Subcutaneous abdominal adipose tissue (tissue), 5 donors: ENCODE data around the gene FOXK1.
A peak's percentile ranks its signal among the peaks of the same experiment; 100 is the strongest.

Experiments used
- H3K27ac ChIP-seq: one replicate; pipeline ENCODE4 v1.7.0; 2013; ENCODE audit warnings: low read depth, mild to moderate bottlenecking, inconsistent platforms, low read length, moderate library complexity
- H3K27me3 ChIP-seq, 5 donors: one replicate each; pipeline ENCODE4 v1.7.0; 2013; ENCODE audit warnings: low read length in 5 of 5, inconsistent platforms in 1 of 5; ENCODE audit not compliant: control insufficient read depth in 5 of 5, insufficient read depth in 4 of 5
- H3K36me3 ChIP-seq, 5 donors: one replicate each; pipeline ENCODE4 v1.7.0; 2013; ENCODE audit warnings: low read length in 5 of 5; ENCODE audit not compliant: control insufficient read depth in 5 of 5, insufficient read depth in 5 of 5
- H3K4me1 ChIP-seq, 5 donors: one replicate each; pipeline ENCODE4 v1.7.0; 2013; ENCODE audit warnings: low read length in 5 of 5, mild to moderate bottlenecking in 3 of 5, moderate library complexity in 1 of 5; ENCODE audit not compliant: control insufficient read depth in 5 of 5, insufficient read depth in 5 of 5
- H3K4me3 ChIP-seq, 5 donors: one replicate each; pipeline ENCODE4 v1.7.0; 2013; ENCODE audit warnings: low read length in 5 of 5, low read depth in 1 of 5
- H3K9ac ChIP-seq, 5 donors: one replicate each; pipeline ENCODE4 v1.7.0; 2013; ENCODE audit warnings: low read length in 5 of 5, mild to moderate bottlenecking in 4 of 5, moderate library complexity in 3 of 5
- H3K9me3 ChIP-seq, 5 donors: one replicate each; pipeline ENCODE4 v1.7.0; 2013; ENCODE audit warnings: low read length in 5 of 5; ENCODE audit not compliant: control insufficient read depth in 5 of 5
- donor health status: healthy.
- donor health status: healthy.
- donor health status: healthy.
- donor health status: healthy.
- donor health status: healthy.

FOXK1 gene

DNA sequence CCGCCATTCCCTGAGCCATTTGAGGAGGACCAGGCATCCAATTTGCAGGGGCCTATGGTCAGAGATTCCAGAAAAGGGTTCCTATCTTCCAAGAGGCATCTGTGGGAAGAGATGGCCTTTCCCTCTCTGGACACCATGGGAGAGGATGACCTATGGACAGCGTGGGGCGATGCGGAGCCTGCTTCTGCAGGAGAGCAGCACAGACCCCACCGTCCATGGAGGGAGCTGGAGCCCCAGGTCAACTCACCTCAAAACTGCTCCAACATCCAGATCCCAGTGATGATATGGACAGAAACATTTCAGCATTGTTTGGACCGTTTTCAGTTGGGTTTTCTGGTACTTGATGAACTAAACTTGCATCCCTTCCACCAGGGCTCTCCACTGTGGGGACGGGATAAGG lies 34.0 kb upstream of the FOXK1 start:
- H3K9me3 ChIP-seq: no peaks in the 10 kb centered on the region
- no peak overlapping the region for H3K27ac ChIP-seq
- no peaks in the 10 kb centered on the region for H3K27me3 ChIP-seq
- H3K4me3 ChIP-seq: no peak overlapping the region
- peaks cover 0 to 7% (median 5%) of the 10 kb centered on the region in 5 donors for H3K4me1 ChIP-seq
- no peak overlapping the region for H3K9ac ChIP-seq
- no peaks in the 10 kb centered on the region for H3K36me3 ChIP-seq

DNA sequence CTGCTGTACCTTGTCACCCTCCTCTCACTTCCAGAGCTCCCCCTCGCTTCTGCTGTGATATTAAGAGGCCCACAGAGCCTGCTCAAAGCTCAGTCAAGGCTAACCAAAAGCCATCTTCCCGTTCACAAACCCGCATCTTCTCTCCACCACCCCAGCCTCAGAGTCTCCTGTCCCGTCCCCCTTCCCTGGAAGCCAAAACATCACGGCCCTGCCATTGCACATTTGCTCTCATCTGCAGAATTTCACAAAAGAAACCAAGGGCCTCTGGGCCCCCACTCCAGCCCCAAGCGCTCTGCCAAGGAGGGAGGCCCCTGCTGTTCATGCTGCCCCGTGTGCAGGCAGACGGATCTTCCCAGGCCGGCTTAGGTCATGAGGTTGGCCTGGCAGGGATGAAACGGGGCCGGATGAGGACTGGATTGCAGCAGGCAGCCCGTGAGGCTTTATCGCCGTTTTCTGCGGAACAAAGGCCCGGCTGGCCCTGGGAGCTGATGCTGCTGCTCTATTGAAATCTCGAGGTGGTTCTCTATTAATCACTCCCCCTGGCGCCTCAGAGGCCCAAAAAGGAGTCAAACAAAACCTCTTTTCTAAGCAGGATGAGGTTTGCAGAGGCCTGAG lies 31.6 kb upstream of the FOXK1 start:
- Histone ChIP-seq H3K27ac (no peak overlapping the region), H3K9ac (no peak overlapping the region), H3K27me3 (no peaks in the 10 kb centered on the region), H3K4me3 (no peak overlapping the region), H3K9me3 (no peaks in the 10 kb centered on the region), H3K36me3 (no peaks in the 10 kb centered on the region), H3K4me1 (peaks cover 0 to 7% (median 5%) of the 10 kb centered on the region in 5 donors)

DNA sequence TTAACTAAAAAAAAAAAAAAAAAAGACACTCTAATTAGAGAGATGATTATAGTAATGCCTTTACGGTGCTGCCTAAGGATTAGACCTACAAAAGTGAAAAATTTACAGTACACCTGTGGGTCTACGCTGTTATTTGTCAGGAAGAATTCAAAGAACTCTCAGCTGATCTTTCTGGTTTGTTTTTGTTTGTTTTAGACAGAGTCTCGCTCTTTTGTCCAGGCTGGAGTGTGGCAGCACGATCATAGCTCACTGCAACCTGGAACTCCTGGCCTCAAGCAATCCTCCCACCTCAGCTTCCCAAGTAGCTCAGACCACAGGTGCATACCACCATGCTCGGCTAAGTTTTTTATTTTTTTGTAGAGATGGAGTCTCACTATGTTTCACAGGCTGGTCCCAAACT lies 28.3 kb upstream of the FOXK1 start:
- H3K27ac ChIP-seq: no peak overlapping the region
- H3K9ac ChIP-seq: no peak overlapping the region
- no peaks in the 10 kb centered on the region for H3K27me3 ChIP-seq
- no peak overlapping the region for H3K4me3 ChIP-seq
- no peaks in the 10 kb centered on the region for H3K36me3 ChIP-seq
- H3K4me1 ChIP-seq: peaks cover 0 to 7% (median 5%) of the 10 kb centered on the region in 5 donors
- H3K9me3 ChIP-seq: no peaks in the 10 kb centered on the region

DNA sequence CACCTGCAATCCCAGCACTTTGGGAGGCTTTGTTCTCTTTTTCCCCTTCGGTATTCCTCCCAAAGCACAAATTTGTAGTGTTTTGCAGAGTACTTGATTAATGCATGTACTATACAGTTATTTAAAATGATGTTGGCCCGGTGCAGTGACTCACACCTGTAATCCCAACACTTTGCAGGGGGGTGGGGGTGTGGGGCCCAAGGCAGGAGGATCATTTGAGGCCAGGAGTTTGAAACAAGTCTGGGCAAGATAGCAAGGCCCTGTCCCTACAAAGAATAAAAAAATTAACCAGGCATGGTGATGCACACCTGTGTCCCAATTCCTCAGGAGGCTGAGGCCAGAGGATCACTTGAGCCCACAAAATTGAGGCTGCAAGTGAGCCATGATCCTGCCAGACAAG lies 26.8 kb upstream of the FOXK1 start:
- Histone ChIP-seq H3K27me3 (no peaks in the 10 kb centered on the region), H3K4me3 (no peak overlapping the region), H3K27ac (no peak overlapping the region), H3K36me3 (no peaks in the 10 kb centered on the region), H3K4me1 (peaks cover 0 to 7% (median 5%) of the 10 kb centered on the region in 5 donors), H3K9me3 (peaks cover 0 to 9% (median 7%) of the 10 kb centered on the region in 5 donors), H3K9ac (no peak overlapping the region)

DNA sequence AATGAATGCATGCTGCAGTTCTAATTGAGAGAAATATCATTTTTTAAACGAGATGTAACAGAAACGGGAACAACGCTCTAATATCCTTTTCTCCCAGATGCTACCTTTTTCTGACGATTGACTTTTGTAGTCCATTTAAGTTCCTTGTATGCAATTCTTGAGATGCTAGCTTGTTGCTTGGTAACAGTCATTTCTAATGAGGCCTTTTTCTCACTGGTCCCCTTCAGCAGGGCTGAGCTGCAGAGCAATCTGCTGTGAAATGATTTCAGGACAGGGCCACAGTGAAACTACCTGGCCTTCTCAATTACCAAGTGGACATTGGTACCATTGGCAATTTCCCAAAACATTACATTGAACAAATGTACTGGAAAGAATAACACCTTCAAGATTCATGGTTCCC lies 26.2 kb upstream of the FOXK1 start:
- Histone ChIP-seq H3K4me1 (peaks cover 0 to 2% (median 1%) of the 10 kb centered on the region in 5 donors), H3K27ac (no peak overlapping the region), H3K4me3 (no peak overlapping the region), H3K9me3 (peaks cover 0 to 10% (median 7%) of the 10 kb centered on the region in 5 donors), H3K9ac (no peak overlapping the region), H3K36me3 (no peaks in the 10 kb centered on the region), H3K27me3 (no peaks in the 10 kb centered on the region)

DNA sequence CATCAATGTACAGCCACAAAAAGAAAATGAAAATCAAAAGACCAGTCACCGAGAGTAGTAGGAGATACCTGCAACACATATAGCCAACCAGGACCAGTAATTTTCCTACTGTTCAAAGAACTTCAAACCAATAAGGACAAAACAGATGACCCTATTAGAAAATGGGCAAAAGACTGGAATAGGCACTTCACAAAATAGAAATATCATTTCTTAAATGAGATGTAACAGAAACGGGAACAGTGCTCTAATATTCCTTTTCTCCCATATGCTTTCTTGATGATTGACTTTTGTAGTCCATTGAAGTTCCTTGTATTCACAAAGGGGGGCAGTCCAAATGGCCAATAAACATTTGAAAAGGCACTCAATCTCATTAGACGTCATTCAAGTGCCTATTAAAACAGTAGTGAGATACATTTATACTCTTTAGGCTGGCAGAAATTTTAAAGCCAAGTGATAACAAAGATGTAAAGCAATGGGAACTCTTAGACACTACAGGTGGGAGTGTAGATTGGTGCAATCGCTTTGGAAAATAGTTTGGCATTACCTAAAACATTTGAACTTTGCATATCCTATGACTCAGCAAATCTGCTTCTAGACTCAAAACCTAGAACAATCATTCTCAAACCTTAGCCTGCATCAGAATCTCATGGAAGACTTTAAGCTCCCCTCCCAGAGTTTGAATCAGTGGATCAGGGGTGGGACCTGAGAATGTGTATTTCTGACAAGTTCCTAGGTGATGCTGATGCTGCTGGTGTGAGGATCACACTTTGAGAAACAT lies 24.3 kb upstream of the FOXK1 start:
- Histone ChIP-seq H3K36me3 (no peaks in the 10 kb centered on the region), H3K27ac (no peak overlapping the region), H3K9me3 (peaks cover 0 to 10% (median 7%) of the 10 kb centered on the region in 5 donors), H3K4me3 (no peak overlapping the region), H3K4me1 (peaks cover 4 to 12% (median 6%) of the 10 kb centered on the region in 5 donors), H3K27me3 (no peaks in the 10 kb centered on the region), H3K9ac (no peak overlapping the region)

DNA sequence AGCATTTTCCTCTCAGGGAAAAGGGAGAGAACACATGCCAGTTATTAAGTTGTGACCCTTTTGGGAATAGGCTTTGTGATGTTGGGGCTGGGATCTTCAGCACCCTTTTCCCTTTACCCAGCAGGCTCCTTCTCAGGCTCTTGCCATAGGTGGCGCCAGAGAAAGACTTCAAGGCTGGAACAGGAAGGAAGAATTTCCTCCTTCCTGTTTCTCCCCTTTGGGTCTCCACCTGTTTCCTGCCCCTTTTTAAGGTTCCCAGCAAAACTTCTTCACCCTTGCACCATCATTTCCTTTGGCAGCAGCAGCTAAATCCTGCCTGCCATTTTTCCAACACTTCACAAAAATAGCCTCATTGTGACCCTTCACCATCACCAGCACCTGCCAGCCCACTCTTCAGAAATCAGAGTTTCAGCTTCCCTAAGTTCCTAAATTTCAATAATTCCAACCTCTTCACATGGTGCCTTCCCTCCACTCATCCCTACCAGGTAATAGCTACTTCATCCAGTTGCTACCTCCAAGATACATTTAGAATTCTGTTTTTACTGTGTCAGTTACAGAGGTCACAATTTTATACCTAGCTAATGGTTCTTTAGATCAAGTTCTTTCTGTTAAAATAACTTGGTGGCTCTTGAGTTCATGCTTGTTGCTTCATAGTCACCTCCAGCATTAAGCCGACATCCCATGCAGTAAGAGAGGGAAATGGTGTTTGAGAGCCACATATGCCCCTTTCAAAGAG lies 22.4 kb upstream of the FOXK1 start:
- no peak overlapping the region for H3K27ac ChIP-seq
- H3K4me3 ChIP-seq: no peak overlapping the region

DNA sequence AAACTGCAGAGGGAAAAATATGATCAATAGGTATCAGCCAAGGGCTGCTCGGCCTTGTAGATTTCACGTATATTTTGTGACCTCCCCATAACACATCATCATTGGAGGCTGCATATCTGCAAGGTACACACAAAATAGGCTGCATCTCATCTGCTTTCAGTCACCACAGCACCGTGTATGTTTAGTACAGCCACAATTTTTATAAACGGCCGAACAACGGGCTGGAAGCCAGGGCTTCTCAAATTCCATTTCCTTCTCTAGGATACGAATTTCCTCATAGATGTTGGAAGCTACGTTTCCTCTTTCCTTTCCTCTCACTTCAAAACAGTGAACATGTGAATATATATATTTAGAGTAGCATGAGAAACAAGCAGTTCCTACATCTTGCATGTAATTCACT lies 20.2 kb upstream of the FOXK1 start:
- peak overlapping the region in 1 of 5 donors; percentile 32 for H3K4me3 ChIP-seq
- H3K27me3 ChIP-seq: no peaks in the 10 kb centered on the region
- H3K9ac ChIP-seq: peak overlapping the region in 2 of 5 donors; percentile 10 to 39
- peaks cover 0 to 10% (median 7%) of the 10 kb centered on the region in 5 donors for H3K9me3 ChIP-seq
- no peak overlapping the region for H3K27ac ChIP-seq
- H3K36me3 ChIP-seq: no peaks in the 10 kb centered on the region
- H3K4me1 ChIP-seq: peaks cover 4 to 13% (median 6%) of the 10 kb centered on the region in 5 donors

More for the DNA sequence above, 22.4 kb upstream of the FOXK1 start:
- no peaks in the 10 kb centered on the region for H3K27me3 ChIP-seq
- H3K36me3 ChIP-seq: no peaks in the 10 kb centered on the region
- peaks cover 4 to 13% (median 6%) of the 10 kb centered on the region in 5 donors for H3K4me1 ChIP-seq
- peaks cover 0 to 10% (median 7%) of the 10 kb centered on the region in 5 donors for H3K9me3 ChIP-seq
- no peak overlapping the region for H3K9ac ChIP-seq

DNA sequence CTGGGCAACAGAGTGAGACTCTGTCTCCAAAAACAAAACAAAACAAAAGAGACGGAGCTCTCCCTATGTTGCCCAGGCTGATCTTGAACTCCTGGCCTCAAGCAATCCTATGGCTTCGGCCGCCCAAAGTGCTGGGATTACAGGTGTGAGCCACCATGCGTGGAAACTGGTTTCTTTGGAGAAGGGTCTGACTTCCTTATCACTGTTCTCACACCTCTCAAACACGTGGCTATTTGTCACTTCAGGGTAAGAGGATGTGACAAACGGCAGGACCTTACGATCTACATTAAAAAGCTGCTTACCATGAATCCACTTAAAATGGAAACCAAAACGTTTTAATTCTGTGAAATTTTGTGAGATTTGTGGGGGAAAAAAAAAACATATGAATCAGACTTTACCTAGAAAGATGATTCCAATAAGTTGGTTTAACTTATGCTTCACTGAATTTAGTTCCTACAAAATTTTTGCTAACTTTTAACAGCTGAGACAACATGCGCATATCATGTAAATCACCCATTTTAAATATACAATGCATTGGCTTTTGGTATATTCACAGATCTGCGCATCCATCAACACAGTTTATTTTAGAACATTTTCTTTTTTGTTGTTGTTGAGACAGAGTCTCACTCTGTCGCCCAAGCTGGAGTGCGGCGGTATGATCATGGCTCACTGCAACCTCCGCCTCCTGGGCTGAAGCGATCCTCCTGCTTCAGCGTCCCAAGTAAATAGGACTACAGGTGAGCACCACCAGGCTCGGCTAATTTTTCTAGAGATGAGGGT lies 18.7 kb upstream of the FOXK1 start:
- Histone ChIP-seq H3K9ac (no peak overlapping the region), H3K27me3 (no peaks in the 10 kb centered on the region), H3K4me1 (peaks cover 4 to 20% (median 13%) of the 10 kb centered on the region in 5 donors), H3K4me3 (no peak overlapping the region), H3K9me3 (peaks cover 0 to 10% (median 7%) of the 10 kb centered on the region in 5 donors), H3K27ac (no peak overlapping the region), H3K36me3 (no peaks in the 10 kb centered on the region)
